GM23248 (cell line): ENCODE measurements around the gene CARS1. TPM values are rescaled to one million over a fixed set of nuclear protein-coding genes. Genes with fewer than 3 reads are reported as not detected.

Source experiments
- DNase-seq: peaks from one replicate; pipeline ENCODE4 v3.0.0-alpha.2; 2015
- H2AFZ ChIP-seq: fragments of 200-600 bp; sonication (generic); 2 replicates; pipeline ENCODE4 v1.6.1; 2016; ENCODE audit warnings: antibody characterized with exemption
- H3F3A ChIP-seq: fragments of 200-600 bp; sonication (generic); 2 replicates; pipeline ENCODE4 v1.6.1; 2016; ENCODE audit warnings: mild to moderate bottlenecking, antibody characterized with exemption, mixed run types; ENCODE audit not compliant: insufficient read depth
- H3K27ac ChIP-seq: fragments of 200-600 bp; sonication (generic); 2 replicates; pipeline ENCODE4 v1.5.1; 2016; ENCODE audit warnings: mild to moderate bottlenecking
- H3K27me3 ChIP-seq: fragments of 200-600 bp; sonication (generic); replicated peaks from 2 replicates; pipeline ENCODE4 v1.6.1; 2016; ENCODE audit warnings: mild to moderate bottlenecking; ENCODE audit not compliant: insufficient read depth
- H3K36me3 ChIP-seq: fragments of 200-600 bp; sonication (generic); 2 replicates; pipeline ENCODE4 v1.6.1; 2016; ENCODE audit warnings: low read depth, mild to moderate bottlenecking
- H3K4me1 ChIP-seq: fragments of 200-600 bp; sonication (generic); 2 replicates; pipeline ENCODE4 v1.6.1; 2016; ENCODE audit warnings: mild to moderate bottlenecking; ENCODE audit not compliant: insufficient read depth
- H3K4me2 ChIP-seq: fragments of 200-600 bp; sonication (generic); one replicate; pipeline ENCODE4 v1.6.1; 2016; ENCODE audit warnings: mild to moderate bottlenecking; ENCODE audit not compliant: unreplicated experiment
- H3K4me3 ChIP-seq: fragments of 200-600 bp; sonication (generic); 2 replicates; pipeline ENCODE4 v1.5.1; 2016; ENCODE audit warnings: mild to moderate bottlenecking
- H3K79me2 ChIP-seq: fragments of 200-600 bp; sonication (generic); 2 replicates; pipeline ENCODE4 v1.6.1; 2016; ENCODE audit warnings: mild to moderate bottlenecking; ENCODE audit not compliant: insufficient read depth
- H3K9ac ChIP-seq: fragments of 200-600 bp; sonication (generic); 2 replicates; pipeline ENCODE4 v1.6.1; 2016; ENCODE audit warnings: mild to moderate bottlenecking
- H3K9me2 ChIP-seq: fragments of 200-600 bp; sonication (generic); 2 replicates; pipeline ENCODE4 v1.6.1; 2016; ENCODE audit warnings: mixed run types, mild to moderate bottlenecking, moderate library complexity; ENCODE audit not compliant: insufficient read depth
- H3K9me3 ChIP-seq: fragments of 200-600 bp; sonication (generic); one replicate; pipeline ENCODE4 v1.6.1; 2017; ENCODE audit warnings: low read depth
- H4K20me1 ChIP-seq: fragments of 200-600 bp; sonication (generic); 2 replicates; pipeline ENCODE4 v1.6.0; 2016; ENCODE audit not compliant: insufficient read depth
- EZH2 ChIP-seq: fragments of 200-600 bp; sonication (generic); IDR thresholded peaks from 2 replicates; pipeline ENCODE4 v1.6.1; 2018; ENCODE audit warnings: antibody characterized with exemption, mild to moderate bottlenecking; ENCODE audit not compliant: insufficient read depth, poor library complexity, severe bottlenecking
- EZH2phosphoT487 ChIP-seq: fragments of 200-600 bp; sonication (generic); IDR thresholded peaks from 2 replicates; pipeline ENCODE4 v1.6.1; 2018; ENCODE audit warnings: antibody characterized with exemption, moderate library complexity, mild to moderate bottlenecking, low read depth; ENCODE audit not compliant: insufficient read depth
- WGBS, 2 experiments: methylation state at CpG; one replicate each; pipeline ENCODE4 v1.1.6; 2015 to 2017; ENCODE audit warnings: low lambda C conversion rate in 2 of 2, low coverage in 1 of 2; ENCODE audit errors: missing lambda C conversion rate in 2 of 2; 5-methylcytosine and 5-hydroxymethylcytosine counted together
- in situ Hi-C: fragments of 300-500 bp; cut with MboI; formaldehyde crosslinking; loops from 2 replicates; pipeline ENCODE4 v1.15.0; 2020
- polyA plus RNA-seq: library from polyadenylated mRNA; unstranded; fragments of >200 nt; fragmentation: Nextera tagmentation; extraction: Ambion mirVana; gene quantifications from 2 replicates; pipeline ENCODE4 v1.2.1, GENCODE V29; 2016
- total RNA-seq: library from RNA; depleted of rRNA; stranded (reverse); fragments of >200 nt; shearing (Covaris generic); gene quantifications from 2 replicates; pipeline ENCODE4 v1.2.3, GENCODE V29; 2014

The CARS1 gene
- total and polyA plus RNA-seq, 2 experiments from 2014 or later, result 111 to 115 TPM

DNA sequence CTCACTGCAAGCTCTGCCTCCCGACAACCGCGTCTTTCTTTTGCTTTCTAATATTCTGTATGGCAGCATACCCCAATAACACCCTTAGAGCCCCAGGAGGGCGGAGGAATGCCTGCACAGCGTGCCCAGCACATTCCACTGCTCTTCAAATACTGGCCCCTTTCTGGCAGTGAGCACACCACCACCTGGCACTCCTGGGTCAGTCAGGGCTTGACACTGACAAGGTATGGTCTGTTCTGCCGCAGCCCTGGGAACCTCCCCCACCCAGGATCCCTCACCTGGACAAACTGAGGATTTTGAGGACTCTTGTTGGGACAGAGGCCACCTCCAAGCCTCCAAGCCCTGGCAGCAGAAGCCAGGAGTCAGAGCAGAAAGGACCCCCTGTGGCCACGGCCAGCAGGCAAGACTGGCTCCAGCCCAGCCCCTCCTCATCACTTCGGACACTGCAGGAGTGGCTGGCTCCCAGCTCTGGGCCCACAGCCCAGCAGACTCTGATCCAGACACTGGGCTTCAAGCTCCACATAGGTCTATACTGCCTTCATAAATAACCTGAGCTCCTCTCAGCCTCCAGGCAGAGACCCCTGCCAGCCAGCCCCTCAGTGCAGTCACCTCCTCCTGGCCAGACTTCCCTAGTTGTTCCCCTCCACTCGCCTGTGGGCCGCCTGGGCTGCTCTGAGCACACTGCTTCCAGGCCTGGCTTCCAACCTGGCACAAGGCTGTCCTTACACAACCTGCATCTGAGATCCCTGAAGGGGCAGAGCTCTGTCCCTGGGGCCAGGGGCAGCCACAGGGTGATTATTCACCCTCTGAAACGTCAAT is 14.5 kb downstream of the CARS1 start:
- Histone ChIP-seq H3K4me2 (no peak overlapping the region), H3K9me3 (no peaks in the 10 kb centered on the region), H2AFZ (no peak overlapping the region), H4K20me1 (peaks cover 45% of the 10 kb centered on the region; the same call in 1 of the 2 replicates), H3K27me3 (no peaks in the 10 kb centered on the region), H3K9me2 (no peaks in the 10 kb centered on the region), H3K79me2 (peaks cover 97% of the 10 kb centered on the region), H3K9ac (peak overlapping the region; percentile 56), H3K27ac (peak overlapping the region; percentile 66), H3K36me3 (peaks cover 41% of the 10 kb centered on the region), H3K4me1 (peaks cover 12% of the 10 kb centered on the region; the same call in 1 of the 2 replicates), H3F3A (peaks cover 16% of the 10 kb centered on the region; the same call in 1 of the 2 replicates), H3K4me3 (no peak overlapping the region)
- TF ChIP-seq EZH2 (no peak), EZH2phosphoT487 (no peak)
- DNase-seq, result peak; percentile 45
- in situ Hi-C loops, result no loop called here
- 48 to 58% methylated on average over 11 of the region's 11 CpGs for WGBS, 2 experiments

DNA sequence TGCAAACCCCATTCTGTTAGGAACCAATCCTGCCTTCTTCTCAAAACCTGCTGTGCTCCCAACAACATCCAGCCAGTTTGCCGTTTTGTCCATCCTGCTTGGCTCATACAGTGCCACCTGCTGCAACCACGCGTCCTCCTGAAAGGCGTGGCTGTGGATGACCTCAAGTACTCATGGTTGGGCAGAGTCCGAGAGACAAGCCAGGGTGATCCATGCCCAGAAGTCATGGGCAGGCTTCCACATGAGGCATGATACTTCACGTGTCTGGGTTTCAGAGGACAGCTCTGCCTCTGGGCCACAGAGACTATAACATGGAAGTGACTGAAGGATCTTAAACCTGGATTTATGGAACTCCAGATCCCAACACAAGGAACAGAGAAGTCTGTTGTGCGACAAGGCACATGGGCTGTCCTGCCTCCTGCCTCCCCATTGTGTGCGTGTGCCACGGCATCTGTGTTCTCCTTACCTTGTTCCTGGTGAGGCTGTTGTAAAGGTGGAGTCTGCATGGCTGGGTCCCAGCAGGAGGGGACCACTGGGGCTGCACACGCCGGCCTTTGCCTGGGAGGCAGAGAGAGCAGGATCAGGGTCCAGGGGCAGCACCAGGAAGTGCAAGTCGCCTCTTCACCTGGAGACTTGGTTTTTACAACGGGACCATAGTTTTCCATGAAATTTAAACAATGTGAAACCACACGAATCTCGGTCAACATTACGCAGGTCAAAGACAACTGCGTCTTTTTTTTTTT is 15.4 kb downstream of the CARS1 start:
- Histone ChIP-seq H3K36me3 (peaks cover 45% of the 10 kb centered on the region), H3K4me2 (no peak overlapping the region), H3K4me3 (no peak overlapping the region), H3F3A (peaks cover 16% of the 10 kb centered on the region; the same call in 1 of the 2 replicates), H3K9me3 (no peaks in the 10 kb centered on the region), H4K20me1 (peaks cover 45% of the 10 kb centered on the region; the same call in 1 of the 2 replicates), H3K79me2 (peaks cover 92% of the 10 kb centered on the region), H3K9me2 (no peaks in the 10 kb centered on the region), H2AFZ (no peak overlapping the region), H3K27me3 (no peaks in the 10 kb centered on the region), H3K9ac (no peak overlapping the region), H3K4me1 (peaks cover 12% of the 10 kb centered on the region; the same call in 1 of the 2 replicates), H3K27ac (no peak overlapping the region)
- TF ChIP-seq EZH2, result no peak
- no peak for TF ChIP-seq EZH2phosphoT487
- in situ Hi-C loops, result no loop called here
- WGBS, 2 experiments, result 85% methylated on average over 17 of the region's 17 CpGs
- no peak for DNase-seq

- peaks cover 12% of the 10 kb centered on the region; the same call in 1 of the 2 replicates for H3K4me1 ChIP-seq
- WGBS, 2 experiments, result 86 to 92% methylated on average over 9 of the region's 9 CpGs
- H3K27me3 ChIP-seq, result no peaks in the 10 kb centered on the region
- no peaks in the 10 kb centered on the region for H3K9me3 ChIP-seq
- H3K9ac ChIP-seq, result no peak overlapping the region
- peaks cover 42% of the 10 kb centered on the region; the same call in 1 of the 2 replicates for H4K20me1 ChIP-seq
- H2AFZ ChIP-seq, result no peak overlapping the region
- H3K4me2 ChIP-seq, result no peak overlapping the region
- no peak for TF ChIP-seq EZH2
- TF ChIP-seq EZH2phosphoT487, result no peak
- in situ Hi-C loops, result no loop called here
- no peak for DNase-seq
- H3K79me2 ChIP-seq, result peaks cover 92% of the 10 kb centered on the region
- peaks cover 16% of the 10 kb centered on the region; the same call in 1 of the 2 replicates for H3F3A ChIP-seq
- peaks cover 55% of the 10 kb centered on the region for H3K36me3 ChIP-seq
- no peak overlapping the region for H3K4me3 ChIP-seq
- H3K9me2 ChIP-seq, result no peaks in the 10 kb centered on the region
- no peak overlapping the region for H3K27ac ChIP-seq
These were observed 16.3 kb downstream of the CARS1 start for GRCh38 chr11:3040881-3041280.

DNA sequence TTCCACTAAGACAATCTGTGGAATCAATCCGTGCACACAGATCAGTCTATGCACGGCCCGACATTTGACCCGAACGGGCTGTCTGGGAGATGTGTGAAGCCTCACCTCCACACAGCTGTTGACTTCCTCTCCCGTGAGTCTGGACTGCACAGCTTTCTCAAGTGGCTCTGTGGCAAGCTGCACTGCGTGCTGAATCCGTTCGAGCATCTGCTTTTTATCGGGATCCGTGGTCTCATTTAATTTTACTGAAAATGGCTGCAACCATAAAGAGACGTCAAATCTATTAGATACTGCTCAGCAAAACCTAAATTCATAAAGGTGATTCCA is 19.3 kb downstream of the CARS1 start:
- Histone ChIP-seq H3F3A (peaks cover 6% of the 10 kb centered on the region; the same call in 1 of the 2 replicates), H4K20me1 (peaks cover 22% of the 10 kb centered on the region; the same call in 1 of the 2 replicates), H2AFZ (no peak overlapping the region), H3K4me2 (no peak overlapping the region), H3K9me2 (no peaks in the 10 kb centered on the region), H3K79me2 (peaks cover 92% of the 10 kb centered on the region), H3K9ac (no peak overlapping the region), H3K4me3 (no peak overlapping the region), H3K27me3 (no peaks in the 10 kb centered on the region), H3K9me3 (no peaks in the 10 kb centered on the region), H3K27ac (no peak overlapping the region), H3K36me3 (peaks cover 77% of the 10 kb centered on the region), H3K4me1 (peaks cover 3% of the 10 kb centered on the region; the same call in 1 of the 2 replicates)
- WGBS, 2 experiments, result 68 to 74% methylated on average over 12 of the region's 12 CpGs
- in situ Hi-C loops, result no loop called here
- DNase-seq, result no peak
- TF ChIP-seq EZH2, result no peak
- TF ChIP-seq EZH2phosphoT487, result no peak
